Keratinocyte (primary cell): Measurements from ENCODE around the gene OR2T12.

Source experiments
- CTCF ChIP-seq, 3 experiments: IDR thresholded peaks in 1 of 3; conservative IDR thresholded peaks in 1 of 3; optimal IDR thresholded peaks in 1 of 3; 2 replicates in 2 of 3; 3 replicates in 1 of 3; pipeline versions ENCODE3 to v1.5.1; 2011; ENCODE audit warnings: low read length in 3 of 3, mild to moderate bottlenecking in 3 of 3, moderate library complexity in 2 of 3, control low read depth in 1 of 3, inconsistent platforms in 1 of 3; ENCODE audit not compliant: insufficient read depth in 2 of 3; ENCODE audit errors: extremely low read depth in 1 of 3
- EZH2 ChIP-seq: IDR thresholded peaks from one replicate; pipeline ENCODE4 v1.6.1; 2012; ENCODE audit warnings: inconsistent platforms, mild to moderate bottlenecking, low read length, moderate library complexity

GRCh38 chr1:248303324-248303723 lies at the start of gene OR2T12:
- TF ChIP-seq CTCF (optimal IDR thresholded peaks at IDR 0.05 in 1 of 3, IDR thresholded peaks at IDR 0.05 in 1 of 3, conservative IDR thresholded peaks at IDR 0.05 in 1 of 3; ENCODE audit: extremely low read depth in 1 of 3, insufficient read depth in 2 of 3, low read length in 3 of 3) (no peak), EZH2 (no peak)
